Lung (tissue), 12 donors: Measurements from ENCODE around the gene ULK4. TPM values are rescaled to one million over a fixed set of nuclear protein-coding genes. Genes with fewer than 3 reads are reported as not detected.

Experiments
- ATAC-seq: fragments of 200-7000 bp; cut with Tn5 transposase; one replicate; pipeline ENCODE4 v1.9.1; 2020; ENCODE audit warnings: moderate number of reproducible peaks; ENCODE audit not compliant: insufficient read depth, low FRiP score
- DNase-seq, 3 donors: peaks; one replicate each; pipeline ENCODE4 v3.0.0-alpha.2; 2013 to 2017
- H3K27ac ChIP-seq, 2 donors: one replicate each; pipeline ENCODE4 v1.5.1; 2013; ENCODE audit warnings: mild to moderate bottlenecking in 2 of 2, moderate library complexity in 2 of 2, control low read depth in 1 of 2, inconsistent platforms in 1 of 2, low read depth in 1 of 2, low read length in 1 of 2
- H3K27me3 ChIP-seq, 3 donors: one replicate each; pipeline ENCODE4 v1.5.1; 2013; ENCODE audit warnings: low read length in 2 of 3; ENCODE audit not compliant: control insufficient read depth in 3 of 3, insufficient read depth in 3 of 3
- H3K36me3 ChIP-seq, 4 donors: one replicate each; pipeline ENCODE4 v1.5.1; 2013; ENCODE audit warnings: low read length in 4 of 4, mild to moderate bottlenecking in 1 of 4, moderate library complexity in 1 of 4; ENCODE audit not compliant: control insufficient read depth in 4 of 4, insufficient read depth in 4 of 4
- H3K4me1 ChIP-seq, 5 donors: one replicate each; pipeline ENCODE4 v1.5.1; 2013; ENCODE audit warnings: low read length in 5 of 5, mild to moderate bottlenecking in 2 of 5, moderate library complexity in 1 of 5; ENCODE audit not compliant: control insufficient read depth in 5 of 5, insufficient read depth in 5 of 5
- H3K4me3 ChIP-seq: one replicate; pipeline ENCODE4 v1.5.1; 2013; ENCODE audit warnings: mild to moderate bottlenecking, control low read depth, moderate library complexity
- H3K9ac ChIP-seq, 2 donors: one replicate each; pipeline ENCODE4 v1.5.1; 2013; ENCODE audit warnings: low read length in 2 of 2, control low read depth in 1 of 2; ENCODE audit not compliant: insufficient read depth in 1 of 2
- H3K9me3 ChIP-seq, 4 donors: one replicate each; pipeline ENCODE4 v1.5.1; 2013; ENCODE audit warnings: low read length in 3 of 4, mild to moderate bottlenecking in 1 of 4, moderate library complexity in 1 of 4; ENCODE audit not compliant: control insufficient read depth in 4 of 4, insufficient read depth in 3 of 4
- CTCF ChIP-seq: IDR thresholded peaks from 2 replicates; pipeline ENCODE4 v1.5.1; 2012; ENCODE audit warnings: mild to moderate bottlenecking; ENCODE audit errors: control extremely low read depth, extremely low read depth
- WGBS, 2 donors: extraction: QIAGEN DNeasy Blood & Tissue Kit; methylation state at CpG; one replicate each; pipeline ENCODE4 v1.1.7; 2013; 5-methylcytosine and 5-hydroxymethylcytosine counted together
- polyA plus RNA-seq, 2 donors: library from polyadenylated mRNA; stranded (reverse); fragments of 200-250 nt; gene quantifications; one replicate each; pipeline ENCODE4 v1.2.1, GENCODE V29; 2013
- total RNA-seq, 2 donors: library from RNA; depleted of rRNA in 1 of 2; stranded (reverse); fragments of >200 nt in 1 of 2; gene quantifications; one replicate each; pipeline ENCODE4 v1.2.1, GENCODE V29; 2014 to 2021
- donor health status: control.
- donor health status: control.
- donor health status: Bipolar disorder and iron deficiency.
- donor health status: healthy.
- donor health status: DM: yes; HTN: yes; CAD: no.

ULK4 gene
- total and polyA plus RNA-seq, 4 donors, result 2.8 to 56.0 (median 12.6) TPM

- Histone ChIP-seq H3K27ac (no peak overlapping the region), H3K9me3 (no peaks in the 10 kb centered on the region), H3K27me3 (no peaks in the 10 kb centered on the region), H3K36me3 (no peaks in the 10 kb centered on the region), H3K4me1 (no peaks in the 10 kb centered on the region), H3K4me3 (no peak overlapping the region), H3K9ac (no peak overlapping the region)
- no peak for TF ChIP-seq CTCF
- WGBS, 2 donors, result 72 to 85% methylated on average over 3 of the region's 3 CpGs
- DNase-seq (no peak), ATAC-seq (no peak)
Observed at GRCh38 chr3:41352510-41352909, 609.4 kb downstream of the ULK4 start.

GRCh38 chr3:41350441-41350840, 611.5 kb downstream of the ULK4 start:
- ATAC-seq (no peak), DNase-seq (no peak)
- no peak overlapping the region for H3K27ac ChIP-seq
- H3K9ac ChIP-seq, result no peak overlapping the region
- H3K27me3 ChIP-seq, result no peaks in the 10 kb centered on the region
- 79 to 83% methylated on average over 2 of the region's 2 CpGs for WGBS, 2 donors
- H3K4me3 ChIP-seq, result no peak overlapping the region
- no peak for TF ChIP-seq CTCF
- H3K4me1 ChIP-seq, result no peaks in the 10 kb centered on the region
- no peaks in the 10 kb centered on the region for H3K36me3 ChIP-seq
- H3K9me3 ChIP-seq, result peaks cover 0 to 3% (median 0%) of the 10 kb centered on the region in 4 donors

GRCh38 chr3:41348401-41348800, 613.5 kb downstream of the ULK4 start:
- Histone ChIP-seq H3K4me1 (no peaks in the 10 kb centered on the region), H3K36me3 (no peaks in the 10 kb centered on the region), H3K9ac (no peak overlapping the region), H3K27ac (no peak overlapping the region), H3K27me3 (no peaks in the 10 kb centered on the region), H3K4me3 (no peak overlapping the region), H3K9me3 (peaks cover 0 to 7% (median 1%) of the 10 kb centered on the region in 4 donors)
- no peak for TF ChIP-seq CTCF
- ATAC-seq, result no peak
- no peak for DNase-seq
- 89 to 95% methylated on average over 4 of the region's 4 CpGs for WGBS, 2 donors

GRCh38 chr3:41346698-41347270, 615.1 kb downstream of the ULK4 start:
- DNase-seq (no peak), ATAC-seq (no peak)
- H3K27me3 ChIP-seq, result no peaks in the 10 kb centered on the region
- 87 to 89% methylated on average over 4 of the region's 4 CpGs for WGBS, 2 donors
- H3K4me1 ChIP-seq, result no peaks in the 10 kb centered on the region
- H3K36me3 ChIP-seq, result no peaks in the 10 kb centered on the region
- H3K4me3 ChIP-seq, result no peak overlapping the region
- no peak overlapping the region for H3K9ac ChIP-seq
- no peak for TF ChIP-seq CTCF
- no peak overlapping the region for H3K27ac ChIP-seq
- peaks cover 0 to 7% (median 1%) of the 10 kb centered on the region in 4 donors for H3K9me3 ChIP-seq
